PFSK-1 (cell line): ENCODE measurements around the gene EPN3.

Source experiments
- REST ChIP-seq, 2 experiments: IDR thresholded peaks; 2 replicates each; pipeline versions ENCODE4 v1.6.1 to v1.8.0; 2011 to 2012; ENCODE audit warnings: low read depth in 2 of 2, low read length in 2 of 2, control low read depth in 1 of 2, inconsistent platforms in 1 of 2, mild to moderate bottlenecking in 1 of 2, moderate library complexity in 1 of 2; ENCODE audit not compliant: insufficient read depth in 1 of 2
- TAF1 ChIP-seq: IDR thresholded peaks from 2 replicates; pipeline ENCODE4 v1.6.1; 2012; ENCODE audit warnings: low read length, control low read depth, borderline replicate concordance; ENCODE audit not compliant: insufficient read depth

GRCh38 chr17:50484386-50485155 is 48.0 kb upstream of the EPN3 start:
- TF ChIP-seq REST (IDR thresholded peaks at IDR 0.05; ENCODE audit: insufficient read depth in 1 of 2, low read depth in 2 of 2, low read length in 2 of 2) (no peak), TAF1 (no peak)
